B cell (primary cell): Measurements from ENCODE around the gene NSMCE3.

Source experiments
- CTCF ChIP-seq: fragments of 200-600 bp; IDR thresholded peaks from one replicate; pipeline ENCODE4 v1.8.0; 2022; ENCODE audit warnings: antibody characterized with exemption, mild to moderate bottlenecking
- EZH2 ChIP-seq: IDR thresholded peaks from 2 replicates; pipeline ENCODE4 v1.6.1; 2012; ENCODE audit warnings: borderline replicate concordance, low read depth, mild to moderate bottlenecking, moderate library complexity, low read length; ENCODE audit not compliant: insufficient read depth, poor library complexity, severe bottlenecking

- TF ChIP-seq CTCF (no peak), EZH2 (no peak)
Measured at GRCh38 chr15:29299331-29299730, 29.7 kb upstream of the NSMCE3 start.
